WERI-Rb-1 (cell line): ENCODE data around the gene GLRX2.

Experiments
- DNase-seq: peaks from one replicate; pipeline ENCODE4 v3.0.0-alpha.2; 2020
- H3K27ac ChIP-seq: fragments of 250-450 bp; sonication (Bioruptor Pico); 2 replicates; pipeline ENCODE4 v1.5.1; 2020; ENCODE audit warnings: mild to moderate bottlenecking, moderate library complexity
- H3K27me3 ChIP-seq: fragments of 250-450 bp; sonication (Bioruptor Pico); 2 replicates; pipeline ENCODE4 v1.5.1; 2021; ENCODE audit warnings: mild to moderate bottlenecking, low read depth, moderate library complexity; ENCODE audit not compliant: insufficient read depth, severe bottlenecking
- H3K36me3 ChIP-seq: fragments of 250-450 bp; sonication (Bioruptor Pico); 2 replicates; pipeline ENCODE4 v1.5.1; 2020; ENCODE audit warnings: mild to moderate bottlenecking, moderate library complexity
- H3K4me3 ChIP-seq: 2 replicates; pipeline ENCODE4 v1.5.1; 2011; ENCODE audit warnings: low read depth, mild to moderate bottlenecking, control low read depth, low read length
- H3K9me3 ChIP-seq: fragments of 250-450 bp; sonication (Bioruptor Pico); 2 replicates; pipeline ENCODE4 v1.5.1; 2021; ENCODE audit warnings: mild to moderate bottlenecking, moderate library complexity; ENCODE audit not compliant: severe bottlenecking
- CTCF ChIP-seq: IDR thresholded peaks from 2 replicates; pipeline ENCODE4 v1.5.1; 2011; ENCODE audit warnings: low read depth, mild to moderate bottlenecking, control low read depth, inconsistent platforms, low read length

GLRX2 gene

DNA sequence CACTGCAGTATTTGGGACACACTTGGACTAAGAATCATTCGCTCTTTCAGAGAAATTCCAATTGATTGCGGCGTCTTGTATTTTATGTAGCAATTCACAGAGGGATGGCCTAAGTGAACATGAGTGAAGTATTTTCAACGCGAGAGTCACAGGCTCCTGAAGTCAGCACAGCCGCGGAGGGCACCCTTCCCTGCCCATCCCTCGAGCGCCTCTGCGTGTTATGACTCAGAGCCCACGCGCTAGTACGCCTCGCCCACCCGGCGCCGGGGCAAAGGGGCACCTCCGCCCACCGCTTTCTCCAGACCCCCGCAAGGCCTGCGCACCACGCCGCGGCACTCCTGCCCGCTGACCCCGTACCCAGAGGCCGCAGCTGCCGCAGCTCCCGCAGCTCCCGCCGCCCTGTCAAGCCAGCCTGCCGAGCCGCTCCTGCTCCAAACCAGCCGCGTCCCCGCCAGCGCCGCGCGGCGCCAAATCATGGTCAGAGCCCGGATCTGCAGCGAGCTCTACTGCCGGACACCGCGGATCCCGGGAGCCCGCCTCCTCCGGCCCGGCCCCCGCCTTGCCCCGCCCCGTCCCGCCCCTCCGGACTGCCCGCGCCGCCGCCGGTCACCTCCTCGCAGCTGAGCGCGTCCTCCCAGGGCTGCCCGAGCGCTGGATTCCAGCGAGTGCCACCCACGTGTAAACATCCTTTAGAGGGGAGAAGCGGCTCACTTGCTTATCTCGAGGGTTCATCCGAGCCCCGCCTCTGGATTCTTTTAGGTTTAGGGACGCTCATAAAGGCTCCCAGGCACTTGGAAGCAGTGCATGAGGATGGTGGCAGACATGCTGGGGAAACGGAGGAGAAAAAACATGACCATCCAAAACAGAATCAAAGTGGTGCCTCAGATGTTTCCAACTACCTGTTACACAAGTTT, at the start of gene GLRX2:
Gene GLRX2, minus strand, starts transcription at position 508 of the 914 bp plus-strand sequence. Its CDS starts 32 bp downstream, at position 476.
- Histone ChIP-seq H3K4me3 (peak within 1 kb of the TSS; percentile 92), H3K9me3 (no peaks in the 10 kb centered on the region), H3K27me3 (no peaks in the 10 kb centered on the region), H3K27ac (peak within 1 kb of the TSS; percentile 82), H3K36me3 (peaks cover 3% of the 10 kb centered on the region; the same call in 1 of the 2 replicates)
- peak; percentile 92 for DNase-seq
- TF ChIP-seq CTCF = no peak

GRCh38 chr1:193144999-193145398, 39.8 kb upstream of the GLRX2 start:
- H3K4me3 ChIP-seq = no peak overlapping the region
- no peaks in the 10 kb centered on the region for H3K9me3 ChIP-seq
- H3K27me3 ChIP-seq = no peaks in the 10 kb centered on the region
- no peak for TF ChIP-seq CTCF
- no peak overlapping the region for H3K27ac ChIP-seq
- DNase-seq = no peak
- H3K36me3 ChIP-seq = peaks cover 48% of the 10 kb centered on the region

DNA sequence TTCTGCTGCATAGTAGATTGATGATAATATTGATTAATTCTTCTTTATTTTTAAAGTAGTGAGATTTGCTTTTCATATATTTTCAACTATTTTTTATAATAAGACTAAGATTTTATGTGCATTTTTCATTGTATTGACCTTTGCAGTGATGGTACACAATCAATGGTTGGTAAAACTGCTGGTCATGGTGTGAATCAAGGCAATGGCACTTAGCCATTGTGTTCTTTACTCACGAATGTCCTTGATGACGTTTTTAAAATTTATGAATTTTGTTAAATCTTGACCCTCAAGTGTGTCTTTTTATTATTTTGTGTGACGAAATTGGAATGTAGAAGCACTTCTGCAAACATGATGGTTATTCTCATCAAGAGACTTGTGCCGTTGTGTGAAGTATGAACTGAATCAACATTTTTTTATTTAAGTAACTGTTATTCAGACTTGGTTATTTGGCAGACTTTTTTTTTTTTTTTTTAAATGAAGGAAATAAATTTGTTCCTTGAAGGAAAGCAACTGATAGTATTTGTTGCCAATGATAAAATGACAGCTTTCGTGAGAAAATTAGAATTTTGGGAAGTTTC, 39.2 kb upstream of the GLRX2 start:
- peaks cover 52% of the 10 kb centered on the region for H3K36me3 ChIP-seq
- DNase-seq = no peak
- H3K27ac ChIP-seq = no peak overlapping the region
- H3K4me3 ChIP-seq = no peak overlapping the region
- TF ChIP-seq CTCF = no peak
- no peaks in the 10 kb centered on the region for H3K9me3 ChIP-seq
- no peaks in the 10 kb centered on the region for H3K27me3 ChIP-seq

- Histone ChIP-seq H3K27ac (no peak overlapping the region), H3K4me3 (no peak overlapping the region), H3K36me3 (peaks cover 52% of the 10 kb centered on the region), H3K27me3 (no peaks in the 10 kb centered on the region), H3K9me3 (no peaks in the 10 kb centered on the region)
- no peak for DNase-seq
- no peak for TF ChIP-seq CTCF
Measured at GRCh38 chr1:193143285-193143684, 38.1 kb upstream of the GLRX2 start.

DNA sequence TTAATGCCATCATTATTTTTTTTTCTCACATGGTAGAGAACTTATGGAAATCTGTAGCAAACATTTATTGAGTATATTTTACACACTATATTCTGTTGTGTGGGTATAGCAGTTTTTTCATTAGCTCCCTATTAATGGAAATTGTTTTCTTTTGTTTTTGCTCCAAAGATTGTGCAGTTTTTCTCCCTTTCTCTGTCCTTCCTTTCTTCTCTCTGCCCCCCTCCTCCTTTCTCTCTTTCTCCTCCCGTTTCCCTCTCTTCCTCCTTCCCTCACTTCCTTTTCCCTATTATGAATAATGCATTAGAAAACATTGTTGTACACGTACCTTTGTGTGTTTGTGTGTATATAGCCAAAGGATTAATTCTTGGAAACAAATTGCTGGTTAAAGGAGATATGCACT, 37.2 kb upstream of the GLRX2 start:
- DNase-seq = no peak
- peaks cover 56% of the 10 kb centered on the region for H3K36me3 ChIP-seq
- TF ChIP-seq CTCF = no peak

More for the DNA sequence above, 37.2 kb upstream of the GLRX2 start:
- no peak overlapping the region for H3K27ac ChIP-seq
- H3K4me3 ChIP-seq = no peak overlapping the region
- H3K9me3 ChIP-seq = no peaks in the 10 kb centered on the region
- H3K27me3 ChIP-seq = no peaks in the 10 kb centered on the region
